ENCODE data around the gene CRTC2. TPM values are rescaled to one million over a fixed set of nuclear protein-coding genes. Genes with fewer than 3 reads are reported as not detected.

CRTC2 gene
- total RNA-seq, 2 experiments from 2014 or later: 147 to 152 TPM

GRCh38 chr1:153903841-153904455 lies 54.5 kb downstream of the CRTC2 start:
- CTCF ChIA-PET: no interaction called here
- Mint-ChIP-seq H3K9me3 (no peaks in the 10 kb centered on the region), H3K4me1 (ENCODE audit: low read depth) (peaks cover 26% of the 10 kb centered on the region), H3K4me3 (no peak overlapping the region), H3K27me3 (no peaks in the 10 kb centered on the region), H3K27ac (peak overlapping the region; percentile 56), H3K36me3 (ENCODE audit: low read depth) (peaks cover 28% of the 10 kb centered on the region)
- Histone ChIP-seq H3K4me3 (ENCODE audit: low read length) (no peak overlapping the region), H3K27ac (ENCODE audit: low read depth in 1 of 2, low read length in 2 of 2) (no peak overlapping the region), H3K9me3 (ENCODE audit: control insufficient read depth in 1 of 2, insufficient read depth in 1 of 2, low read length in 2 of 2) (no peaks in the 10 kb centered on the region), H3K27me3 (ENCODE audit: control insufficient read depth in 1 of 2, insufficient read depth in 2 of 2, low read length in 2 of 2) (no peaks in the 10 kb centered on the region), H3K4me1 (ENCODE audit: insufficient read depth, low read length) (peaks cover 16% of the 10 kb centered on the region), H3K36me3 (ENCODE audit: insufficient read depth, low read length) (peaks cover 22% of the 10 kb centered on the region)
- ATAC-seq (ENCODE audit: poor library complexity) (no peak), DNase-seq (no peak)
- intact Hi-C loops (cut with DNase I, micrococcal nuclease): no loop called here
- POLR2A ChIA-PET: interaction anchor here (1.3 kb wide), 1 partner anchor 41 kb away, joined by 3 read pairs; no protein-coding TSS in a partner anchor
- TF ChIP-seq CTCF (IDR thresholded peaks at IDR 0.05): no peak

- Mint-ChIP-seq H3K4me3 (no peak overlapping the region), H3K9me3 (no peaks in the 10 kb centered on the region), H3K36me3 (ENCODE audit: low read depth) (peaks cover 46% of the 10 kb centered on the region), H3K27me3 (no peaks in the 10 kb centered on the region), H3K27ac (no peak overlapping the region), H3K4me1 (ENCODE audit: low read depth) (peaks cover 17% of the 10 kb centered on the region)
- ATAC-seq (ENCODE audit: poor library complexity) (no peak), DNase-seq (no peak)
- Histone ChIP-seq H3K4me3 (ENCODE audit: low read length) (no peak overlapping the region), H3K36me3 (ENCODE audit: insufficient read depth, low read length) (peaks cover 29% of the 10 kb centered on the region), H3K9me3 (ENCODE audit: control insufficient read depth in 1 of 2, insufficient read depth in 1 of 2, low read length in 2 of 2) (no peaks in the 10 kb centered on the region), H3K4me1 (ENCODE audit: insufficient read depth, low read length) (peaks cover 12% of the 10 kb centered on the region), H3K27ac (ENCODE audit: low read depth in 1 of 2, low read length in 2 of 2) (no peak overlapping the region), H3K27me3 (ENCODE audit: control insufficient read depth in 1 of 2, insufficient read depth in 2 of 2, low read length in 2 of 2) (no peaks in the 10 kb centered on the region)
- intact Hi-C loops (cut with DNase I, micrococcal nuclease): no loop called here
- TF ChIP-seq CTCF (IDR thresholded peaks at IDR 0.05): no peak
- ChIA-PET CTCF (no interaction called here), POLR2A (no interaction called here)
Measured at GRCh38 chr1:153899509-153899908, 58.9 kb downstream of the CRTC2 start.

Small RNA genes lying within 50 kb of the gene (microRNA-seq; reads per million reads assigned to microRNA genes)
- gene MIR6737 (ENCODE audit: borderline microRNAs expressed, borderline replicate concordance): not detected

Other genes starting within 250 kb of the CRTC2 start
- 10 to 100 TPM; 24.9 to 27.4 TPM for gene INTS3, start 230.6 kb downstream of the CRTC2 start, total RNA-seq
- 1 to 10 TPM; 3.8 to 4.4 TPM for gene SLC27A3, start 183.2 kb downstream of the CRTC2 start, total RNA-seq
- gene GATAD2B, start 35.6 kb downstream of the CRTC2 start, total RNA-seq: 10 to 100 TPM; 51.6 to 52.3 TPM
- gene DENND4B, start 11.9 kb downstream of the CRTC2 start, total RNA-seq: 10 to 100 TPM; 87.0 to 98.7 TPM
- gene SLC39A1, start 4.9 kb upstream of the CRTC2 start, total RNA-seq: 1 to 10 TPM; 6.4 to 6.9 TPM
- 1 to 10 TPM; 2.9 to 3.9 TPM for gene CREB3L4, start 9.3 kb upstream of the CRTC2 start, total RNA-seq
- gene JTB, start 19.1 kb upstream of the CRTC2 start, total RNA-seq: 10 to 100 TPM; 80.4 to 80.9 TPM
- under 1 TPM; 0.28 to 0.30 TPM for gene RAB13, start 27.7 kb upstream of the CRTC2 start, total RNA-seq
- 1,000 to 10,000 TPM; 7,636 to 8,442 TPM for gene RPS27, start 32.1 kb upstream of the CRTC2 start, total RNA-seq
- gene NUP210L, start 196.5 kb upstream of the CRTC2 start, total RNA-seq: under 1 TPM; 0.03 to 0.08 TPM
- gene TPM3, start 233.5 kb upstream of the CRTC2 start, total RNA-seq: 100 to 1,000 TPM; 345 to 357 TPM
- gene CFAP141, start 247.7 kb upstream of the CRTC2 start, total RNA-seq: not detected

Measured in CD4-positive, alpha-beta T cell (primary cell).